ENCODE data around the gene ANAPC4.

- TF ChIP-seq POLR2A (IDR thresholded peaks at IDR 0.05; ENCODE audit: low read length): no peak
- no peak for TF ChIP-seq GATA1 (IDR thresholded peaks at IDR 0.05; ENCODE audit: low read depth, low read length)
These were observed 18.4 kb upstream of the ANAPC4 start for GRCh38 chr4:25358515-25359275.
